D341Med (cell line): ENCODE measurements around the gene ANKRD10.

Experiments used
- DNase-seq: peaks from one replicate; pipeline ENCODE4 v3.0.0; 2012; ENCODE audit warnings: low spot score

ANKRD10 gene

DNA sequence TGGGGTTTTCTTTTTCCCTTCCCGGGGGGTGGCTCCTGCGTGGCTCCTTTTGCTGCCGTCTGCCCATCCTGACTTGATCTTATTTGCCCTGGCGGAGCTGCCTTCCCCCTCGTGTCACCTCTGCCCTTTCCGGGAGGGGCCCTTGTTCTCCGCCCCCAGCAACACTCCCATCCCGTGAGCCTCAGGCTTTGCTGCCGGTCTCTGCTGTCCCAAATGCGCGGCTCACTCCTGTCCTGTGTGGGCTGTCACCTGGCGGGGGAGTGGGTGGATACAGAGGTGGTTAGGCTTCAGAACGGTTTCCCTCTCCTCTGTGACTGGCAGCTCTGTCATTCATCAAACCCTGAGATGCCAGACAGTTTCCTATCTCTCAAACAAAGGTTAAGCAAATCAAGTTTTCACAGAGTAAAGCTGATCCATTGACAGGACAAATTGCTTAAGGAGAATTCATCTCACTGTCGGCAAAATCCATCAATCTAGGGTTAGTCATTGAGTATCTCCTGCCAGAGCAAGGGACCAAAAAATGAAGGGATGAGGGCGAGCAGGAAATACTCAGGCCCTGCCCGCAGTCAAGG lies 84.0 kb downstream of the ANKRD10 start:
- no peak for DNase-seq

GRCh38 chr13:110830331-110830730 lies 84.5 kb downstream of the ANKRD10 start:
- DNase-seq: no peak

- DNase-seq: no peak
These were observed 85.4 kb downstream of the ANKRD10 start for GRCh38 chr13:110829486-110829885.

DNA sequence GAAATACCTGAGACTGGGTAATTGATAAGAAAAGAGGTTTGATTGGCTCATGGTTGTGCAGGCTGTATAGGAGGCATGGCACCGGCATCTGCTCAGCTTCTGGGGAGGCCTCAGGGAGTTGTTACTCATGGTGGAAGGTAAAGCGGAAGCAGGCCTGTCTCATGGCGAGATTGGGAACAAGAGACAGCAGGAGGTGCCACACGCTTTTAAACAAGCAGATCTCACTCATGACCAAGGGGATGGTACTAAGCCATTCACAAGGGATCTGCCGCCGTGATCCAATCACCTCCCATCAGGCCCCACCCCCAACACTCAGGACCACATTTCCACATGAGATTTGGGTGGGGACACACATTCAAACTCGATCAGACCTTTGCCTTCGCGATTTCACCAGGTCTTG lies 86.2 kb downstream of the ANKRD10 start:
- no peak for DNase-seq
